A549 (cell line): ENCODE data around the gene ATP2C2.

Experiments used
- BHLHE40 ChIP-seq: IDR thresholded peaks from 2 replicates; pipeline ENCODE4 v1.6.1; 2012; ENCODE audit warnings: low read depth, low read length, inconsistent platforms
- CTCF ChIP-seq: fragments of >200 bp; sonication (Bioruptor Twin); formaldehyde crosslinking; IDR thresholded peaks from 3 replicates; pipeline ENCODE4 v1.5.1; 2016
- JUN ChIP-seq, 2 experiments: fragments of >200 bp; sonication (Bioruptor Twin); formaldehyde crosslinking; IDR thresholded peaks; 2 replicates in 1 of 2; 3 replicates in 1 of 2; pipeline ENCODE4 v1.6.1; 2016 to 2017
- NPAS2 ChIP-seq: fragments of 250-450 bp; sonication (Bioruptor Pico); IDR thresholded peaks from 2 replicates; pipeline ENCODE4 v1.8.0; 2022; ENCODE audit warnings: mild to moderate bottlenecking, moderate library complexity, borderline replicate concordance
- PHF8 ChIP-seq: fragments of 200-600 bp; sonication (generic); IDR thresholded peaks from 2 replicates; pipeline ENCODE4 v1.6.1; 2016; ENCODE audit warnings: low read depth, mild to moderate bottlenecking, antibody characterized with exemption, moderate library complexity, borderline replicate concordance
- POLR2A ChIP-seq: IDR thresholded peaks from 2 replicates; pipeline ENCODE4 v1.6.1; 2012; ENCODE audit warnings: mild to moderate bottlenecking, low read length
- RAD21 ChIP-seq, 2 experiments: fragments of >200 bp in 1 of 2; sonication (Bioruptor Twin) in 1 of 2; formaldehyde crosslinking in 1 of 2; IDR thresholded peaks in 1 of 2; conservative IDR thresholded peaks in 1 of 2; 2 replicates in 1 of 2; 3 replicates in 1 of 2; pipeline ENCODE4 v1.6.1; 2012 to 2018; ENCODE audit warnings: inconsistent platforms in 1 of 2
- RARB ChIP-seq: fragments of 250-450 bp; sonication (Bioruptor Pico); IDR thresholded peaks from 2 replicates; pipeline ENCODE4 v1.8.0; 2021; ENCODE audit warnings: mild to moderate bottlenecking, moderate library complexity

- TF ChIP-seq POLR2A (no peak), JUN (IDR thresholded peaks at IDR 0.05) (no peak), CTCF (no peak), BHLHE40 (no peak), NPAS2 (CRISPR knock-in tag) (no peak), RARB (no peak), PHF8 (no peak), RAD21 (conservative IDR thresholded peaks at IDR 0.05 in 1 of 2, IDR thresholded peaks at IDR 0.05 in 1 of 2) (no peak)
Measured at GRCh38 chr16:84450176-84450865, 82.0 kb downstream of the ATP2C2 start.
